ENCODE measurements around the gene CLASP2.

GRCh38 chr3:33513262-33513863, 204.7 kb downstream of the CLASP2 start:
- TF ChIP-seq CTCF (IDR thresholded peaks at IDR 0.05; ENCODE audit: low read length): no peak
- TF ChIP-seq EZH2phosphoT487 (IDR thresholded peaks at IDR 0.05; ENCODE audit: low read length): no peak
- TF ChIP-seq EZH2 (optimal IDR thresholded peaks at IDR 0.05; ENCODE audit: low read depth, low read length): no peak

All from MM.1S (cell line).